Activated T-helper 17 cell treated with anti-CD3 and anti-CD28 coated beads, Interleukin-2, amount 50 U/mL, for 72 hours (primary cell): Measurements from ENCODE around the gene PUSL1. TPM values are rescaled to one million over a fixed set of nuclear protein-coding genes. Genes with fewer than 3 reads are reported as not detected.

Experiments
- ATAC-seq: fragments of 150-1000 bp; cut with Tn5 transposase; replicated peaks from 2 replicates; pipeline ENCODE4 v1.10.0; 2021; ENCODE audit warnings: mild to moderate bottlenecking, moderate library complexity
- H3K27ac Mint-ChIP-seq: one replicate; pipeline ENCODE4 v1.8.0; 2022; ENCODE audit warnings: mixed read lengths
- H3K27me3 Mint-ChIP-seq: one replicate; pipeline ENCODE4 v1.8.0; 2022; ENCODE audit warnings: mixed read lengths
- H3K36me3 Mint-ChIP-seq: one replicate; pipeline ENCODE4 v1.8.0; 2022; ENCODE audit warnings: low read depth, mild to moderate bottlenecking, mixed read lengths
- H3K4me1 Mint-ChIP-seq: one replicate; pipeline ENCODE4 v1.8.0; 2022; ENCODE audit warnings: mixed read lengths
- H3K4me3 Mint-ChIP-seq: one replicate; pipeline ENCODE4 v1.8.0; 2022; ENCODE audit warnings: mild to moderate bottlenecking, mixed read lengths
- H3K9me3 Mint-ChIP-seq: one replicate; pipeline ENCODE4 v1.8.0; 2022; ENCODE audit warnings: mixed read lengths
- total RNA-seq, 2 donors: library from RNA; stranded (reverse); gene quantifications; one replicate each; pipeline ENCODE4 v1.2.3, GENCODE V29; 2022

The PUSL1 gene
- total RNA-seq, 2 donors from 2014 or later = 15.9 to 24.0 TPM

- no peaks in the 10 kb centered on the region for H3K9me3 Mint-ChIP-seq
- H3K27ac Mint-ChIP-seq = no peak overlapping the region
- no peak overlapping the region for H3K4me3 Mint-ChIP-seq
- ATAC-seq = no peak
- peaks cover 6% of the 10 kb centered on the region for H3K4me1 Mint-ChIP-seq
- no peaks in the 10 kb centered on the region for H3K27me3 Mint-ChIP-seq
- peaks cover 6% of the 10 kb centered on the region for H3K36me3 Mint-ChIP-seq
Observed at GRCh38 chr1:1328254-1328653, 19.9 kb downstream of the PUSL1 start.

GRCh38 chr1:1329304-1330210 lies 21.2 kb downstream of the PUSL1 start:
- Mint-ChIP-seq H3K4me3 (no peak overlapping the region), H3K36me3 (no peaks in the 10 kb centered on the region), H3K9me3 (no peaks in the 10 kb centered on the region), H3K4me1 (no peaks in the 10 kb centered on the region), H3K27me3 (no peaks in the 10 kb centered on the region), H3K27ac (no peak overlapping the region)
- ATAC-seq = no peak

- no peaks in the 10 kb centered on the region for H3K9me3 Mint-ChIP-seq
- no peaks in the 10 kb centered on the region for H3K27me3 Mint-ChIP-seq
- no peaks in the 10 kb centered on the region for H3K36me3 Mint-ChIP-seq
- ATAC-seq = no peak
- H3K4me3 Mint-ChIP-seq = no peak overlapping the region
- no peaks in the 10 kb centered on the region for H3K4me1 Mint-ChIP-seq
- H3K27ac Mint-ChIP-seq = no peak overlapping the region
Observed at GRCh38 chr1:1330366-1331067, 22.1 kb downstream of the PUSL1 start.

- Mint-ChIP-seq H3K27me3 (no peaks in the 10 kb centered on the region), H3K4me1 (no peaks in the 10 kb centered on the region), H3K9me3 (no peaks in the 10 kb centered on the region), H3K36me3 (no peaks in the 10 kb centered on the region), H3K4me3 (no peak within 1 kb of the TSS), H3K27ac (no peak within 1 kb of the TSS)
- no peak for ATAC-seq
Observed at GRCh38 chr1:1331068-1331965, 22.9 kb downstream of the PUSL1 start, which contains the start of gene TAS1R3. TSS of gene TAS1R3 (plus strand) at chr1:1331280. CDS start at chr1:1331346, 66 bp downstream.

- no peaks in the 10 kb centered on the region for H3K36me3 Mint-ChIP-seq
- H3K27me3 Mint-ChIP-seq = no peaks in the 10 kb centered on the region
- no peak overlapping the region for H3K27ac Mint-ChIP-seq
- no peaks in the 10 kb centered on the region for H3K4me1 Mint-ChIP-seq
- H3K9me3 Mint-ChIP-seq = no peaks in the 10 kb centered on the region
- H3K4me3 Mint-ChIP-seq = no peak overlapping the region
- no peak for ATAC-seq
Observed at GRCh38 chr1:1332031-1332755, 23.8 kb downstream of the PUSL1 start.

- Mint-ChIP-seq H3K4me3 (no peak overlapping the region), H3K36me3 (no peaks in the 10 kb centered on the region), H3K27me3 (no peaks in the 10 kb centered on the region), H3K4me1 (no peaks in the 10 kb centered on the region), H3K27ac (no peak overlapping the region), H3K9me3 (no peaks in the 10 kb centered on the region)
- no peak for ATAC-seq
Observed at GRCh38 chr1:1332774-1333480, 24.5 kb downstream of the PUSL1 start.

GRCh38 chr1:1333551-1334241 lies 25.3 kb downstream of the PUSL1 start:
- no peaks in the 10 kb centered on the region for H3K27me3 Mint-ChIP-seq
- no peaks in the 10 kb centered on the region for H3K9me3 Mint-ChIP-seq
- no peak overlapping the region for H3K4me3 Mint-ChIP-seq
- H3K27ac Mint-ChIP-seq = no peak overlapping the region
- no peaks in the 10 kb centered on the region for H3K4me1 Mint-ChIP-seq
- H3K36me3 Mint-ChIP-seq = no peaks in the 10 kb centered on the region
- ATAC-seq = no peak

GRCh38 chr1:1334835-1335234 lies 26.4 kb downstream of the PUSL1 start:
- no peaks in the 10 kb centered on the region for H3K36me3 Mint-ChIP-seq
- no peaks in the 10 kb centered on the region for H3K9me3 Mint-ChIP-seq
- no peak overlapping the region for H3K4me3 Mint-ChIP-seq
- ATAC-seq = no peak
- no peaks in the 10 kb centered on the region for H3K4me1 Mint-ChIP-seq
- H3K27me3 Mint-ChIP-seq = no peaks in the 10 kb centered on the region
- H3K27ac Mint-ChIP-seq = no peak overlapping the region

- no peaks in the 10 kb centered on the region for H3K4me1 Mint-ChIP-seq
- H3K27ac Mint-ChIP-seq = no peak overlapping the region
- no peaks in the 10 kb centered on the region for H3K9me3 Mint-ChIP-seq
- no peak for ATAC-seq
- H3K27me3 Mint-ChIP-seq = no peaks in the 10 kb centered on the region
- no peak overlapping the region for H3K4me3 Mint-ChIP-seq
- H3K36me3 Mint-ChIP-seq = peaks cover under 1% of the 10 kb centered on the region
Observed at GRCh38 chr1:1335283-1335682, 26.9 kb downstream of the PUSL1 start.

GRCh38 chr1:1335792-1336248 lies 27.4 kb downstream of the PUSL1 start:
- no peaks in the 10 kb centered on the region for H3K9me3 Mint-ChIP-seq
- H3K36me3 Mint-ChIP-seq = peaks cover 6% of the 10 kb centered on the region
- H3K4me3 Mint-ChIP-seq = no peak overlapping the region
- no peaks in the 10 kb centered on the region for H3K27me3 Mint-ChIP-seq
- H3K27ac Mint-ChIP-seq = no peak overlapping the region
- no peak for ATAC-seq
- H3K4me1 Mint-ChIP-seq = no peaks in the 10 kb centered on the region

GRCh38 chr1:1336446-1336845 lies 28.0 kb downstream of the PUSL1 start:
- H3K4me3 Mint-ChIP-seq = no peak overlapping the region
- ATAC-seq = no peak
- H3K4me1 Mint-ChIP-seq = no peaks in the 10 kb centered on the region
- no peaks in the 10 kb centered on the region for H3K9me3 Mint-ChIP-seq
- no peaks in the 10 kb centered on the region for H3K27me3 Mint-ChIP-seq
- H3K27ac Mint-ChIP-seq = no peak overlapping the region
- H3K36me3 Mint-ChIP-seq = peaks cover 10% of the 10 kb centered on the region

- ATAC-seq = no peak
- H3K27ac Mint-ChIP-seq = no peak overlapping the region
- H3K36me3 Mint-ChIP-seq = peaks cover 10% of the 10 kb centered on the region
- no peaks in the 10 kb centered on the region for H3K9me3 Mint-ChIP-seq
- H3K4me3 Mint-ChIP-seq = no peak overlapping the region
- no peaks in the 10 kb centered on the region for H3K27me3 Mint-ChIP-seq
- no peaks in the 10 kb centered on the region for H3K4me1 Mint-ChIP-seq
Observed at GRCh38 chr1:1336931-1337792, 28.8 kb downstream of the PUSL1 start.
